Omental fat pad (tissue), 4 donors: Measurements from ENCODE around the gene GP9. TPM values are rescaled to one million over a fixed set of nuclear protein-coding genes. Genes with fewer than 3 reads are reported as not detected.

Experiments
- ATAC-seq: fragments of 150-250 bp; one replicate; pipeline ENCODE4 v1.9.1; 2016; ENCODE audit warnings: mild to moderate bottlenecking, moderate library complexity; ENCODE audit not compliant: low FRiP score
- DNase-seq: peaks from one replicate; pipeline ENCODE4 v3.0.0-alpha.2; 2019; ENCODE audit warnings: low spot score
- CTCF ChIP-seq, 3 donors: fragments of 450-650 bp; IDR thresholded peaks; one replicate each; pipeline ENCODE4 v1.5.1; 2016 to 2017; ENCODE audit warnings: antibody characterized with exemption in 3 of 3, mild to moderate bottlenecking in 3 of 3, moderate library complexity in 2 of 3
- total RNA-seq, 4 donors: library from RNA; depleted of rRNA; stranded (reverse); fragments of >200 nt; gene quantifications; one replicate each; pipeline ENCODE4 v1.1.0, GENCODE V29; 2016

Gene GP9
- total RNA-seq, 4 donors from 2014 or later = not detected

GRCh38 chr3:129016720-129017483 is 43.7 kb upstream of the GP9 start:
- DNase-seq (no peak), ATAC-seq (no peak)
- no peak for TF ChIP-seq CTCF (IDR thresholded peaks at IDR 0.05)

- DNase-seq = no peak
- ATAC-seq = no peak
- no peak for TF ChIP-seq CTCF (IDR thresholded peaks at IDR 0.05)
Measured at GRCh38 chr3:129017484-129017899, 43.1 kb upstream of the GP9 start.

DNA sequence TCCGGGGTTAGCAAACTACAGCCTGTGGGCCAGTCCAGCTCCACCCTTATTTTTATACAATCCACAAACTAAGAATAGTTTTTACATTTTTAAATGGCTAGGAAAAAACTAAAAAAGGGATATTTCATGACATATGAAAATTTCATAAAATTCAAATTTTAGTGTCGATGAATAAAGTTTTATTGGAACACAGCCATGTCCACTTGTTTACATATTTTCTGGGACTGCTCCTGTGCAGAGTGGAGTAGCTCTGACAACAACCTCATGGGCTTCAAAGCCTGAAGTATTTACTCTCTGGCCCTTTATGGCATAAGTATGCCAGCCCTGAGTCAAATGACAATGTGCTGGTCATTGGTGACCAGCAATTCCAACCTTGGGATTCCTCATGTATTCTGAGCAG is 42.3 kb upstream of the GP9 start:
- no peak for DNase-seq
- ATAC-seq = no peak
- no peak for TF ChIP-seq CTCF (IDR thresholded peaks at IDR 0.05)

- no peak for ATAC-seq
- no peak for TF ChIP-seq CTCF (IDR thresholded peaks at IDR 0.05)
- no peak for DNase-seq
Measured at GRCh38 chr3:129018751-129019150, 41.8 kb upstream of the GP9 start.

- ATAC-seq (no peak), DNase-seq (no peak)
- no peak for TF ChIP-seq CTCF (IDR thresholded peaks at IDR 0.05)
Measured at GRCh38 chr3:129019266-129019665, 41.3 kb upstream of the GP9 start.

DNA sequence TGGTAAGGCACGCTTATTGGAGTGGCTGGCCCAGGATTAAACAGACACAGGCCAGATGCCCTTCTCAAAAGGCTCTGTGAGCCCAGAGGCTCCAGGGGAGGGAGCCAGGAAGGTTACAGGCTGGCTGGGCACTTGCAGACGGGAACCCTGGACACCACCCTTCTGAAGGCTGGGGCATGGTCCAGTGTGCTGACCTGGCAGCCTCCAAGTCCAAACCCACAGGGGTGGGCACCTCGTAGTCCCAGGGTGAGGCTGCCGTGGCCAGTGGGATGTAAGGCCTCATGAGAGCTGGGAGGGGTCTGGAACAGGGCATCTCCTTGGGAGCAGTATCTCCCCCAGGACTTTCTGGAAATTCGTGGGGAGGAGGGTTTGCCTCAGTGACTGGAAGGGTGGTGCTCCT is 39.9 kb upstream of the GP9 start:
- no peak for ATAC-seq
- DNase-seq = no peak
- TF ChIP-seq CTCF (IDR thresholded peaks at IDR 0.05) = no peak

DNA sequence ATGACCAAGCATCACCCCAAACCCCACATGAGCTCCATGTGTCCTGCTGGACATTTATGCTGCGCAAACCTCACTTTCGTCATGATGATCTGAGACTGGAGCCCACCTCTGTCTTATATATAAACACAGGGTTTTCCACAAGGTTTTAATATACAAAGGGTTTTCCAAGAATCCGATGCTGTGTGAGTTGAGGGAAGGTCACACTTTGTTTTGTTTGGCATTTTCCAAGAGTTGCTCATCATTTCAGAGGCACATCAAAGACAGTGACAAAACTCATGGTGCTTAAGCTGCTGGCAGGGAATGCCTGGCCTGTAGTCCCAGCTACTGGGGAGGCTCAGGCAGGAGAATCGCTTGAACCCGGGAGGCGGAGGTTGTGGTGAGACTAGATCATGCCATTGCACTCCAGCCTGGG is 39.4 kb upstream of the GP9 start:
- no peak for DNase-seq
- ATAC-seq = no peak
- TF ChIP-seq CTCF (IDR thresholded peaks at IDR 0.05) = no peak
